ENCODE results near the gene PARVA. TPM values are rescaled to one million over a fixed set of nuclear protein-coding genes. Genes with fewer than 3 reads are reported as not detected.

The PARVA gene
- total RNA-seq, 2 donors from 2014 or later: 32.0 to 33.7 TPM

GRCh38 chr11:12408156-12408770 lies 30.9 kb downstream of the PARVA start:
- H3K36me3 ChIP-seq (replicated peaks in 1 of 2; ENCODE audit: insufficient read depth in 1 of 2, low read depth in 2 of 2): no peaks in the 10 kb centered on the region
- H3K4me1 ChIP-seq: peaks cover 41% of the 10 kb centered on the region
- TF ChIP-seq, protein P1, sequence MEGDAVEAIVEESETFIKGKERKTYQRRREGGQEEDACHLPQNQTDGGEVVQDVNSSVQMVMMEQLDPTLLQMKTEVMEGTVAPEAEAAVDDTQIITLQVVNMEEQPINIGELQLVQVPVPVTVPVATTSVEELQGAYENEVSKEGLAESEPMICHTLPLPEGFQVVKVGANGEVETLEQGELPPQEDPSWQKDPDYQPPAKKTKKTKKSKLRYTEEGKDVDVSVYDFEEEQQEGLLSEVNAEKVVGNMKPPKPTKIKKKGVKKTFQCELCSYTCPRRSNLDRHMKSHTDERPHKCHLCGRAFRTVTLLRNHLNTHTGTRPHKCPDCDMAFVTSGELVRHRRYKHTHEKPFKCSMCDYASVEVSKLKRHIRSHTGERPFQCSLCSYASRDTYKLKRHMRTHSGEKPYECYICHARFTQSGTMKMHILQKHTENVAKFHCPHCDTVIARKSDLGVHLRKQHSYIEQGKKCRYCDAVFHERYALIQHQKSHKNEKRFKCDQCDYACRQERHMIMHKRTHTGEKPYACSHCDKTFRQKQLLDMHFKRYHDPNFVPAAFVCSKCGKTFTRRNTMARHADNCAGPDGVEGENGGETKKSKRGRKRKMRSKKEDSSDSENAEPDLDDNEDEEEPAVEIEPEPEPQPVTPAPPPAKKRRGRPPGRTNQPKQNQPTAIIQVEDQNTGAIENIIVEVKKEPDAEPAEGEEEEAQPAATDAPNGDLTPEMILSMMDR (IDR thresholded peaks at IDR 0.05): no peak
- no peak for TF ChIP-seq POLR2A (IDR thresholded peaks at IDR 0.05)
- no peak for DNase-seq
- H3K27ac ChIP-seq: no peak overlapping the region
- H3K4me3 ChIP-seq: no peak overlapping the region
- no peaks in the 10 kb centered on the region for H3K27me3 ChIP-seq
- 80 to 92% methylated on average over 4 of the region's 4 CpGs for WGBS, 2 donors
- H3K9me3 ChIP-seq: no peaks in the 10 kb centered on the region
- intact Hi-C loops (cut with DNase I): no loop called here
- no peak for ATAC-seq

DNA sequence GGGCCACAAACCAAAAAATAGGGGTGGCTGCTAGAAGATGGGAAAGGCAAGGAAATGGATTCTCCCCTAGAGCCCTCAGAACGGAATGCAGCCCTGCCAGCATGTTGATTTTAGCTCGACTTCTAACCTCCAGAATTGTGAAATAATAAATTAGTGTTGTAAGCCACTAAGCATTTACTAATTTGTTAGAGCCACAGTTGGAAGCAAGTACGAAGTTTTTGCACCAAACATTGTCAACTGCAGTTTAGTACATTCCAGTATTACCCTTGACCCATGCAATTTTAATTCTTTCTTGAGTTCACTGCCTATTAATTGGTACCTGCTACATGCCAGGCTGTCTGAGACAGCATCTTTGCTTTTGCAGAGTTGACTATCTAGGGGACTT lies 32.2 kb downstream of the PARVA start:
- no peaks in the 10 kb centered on the region for H3K27me3 ChIP-seq
- H3K4me3 ChIP-seq: no peak overlapping the region
- H3K27ac ChIP-seq: peak overlapping the region in 1 of 4 donors; percentile 10
- H3K9me3 ChIP-seq: no peaks in the 10 kb centered on the region
- TF ChIP-seq, protein P1 (IDR thresholded peaks at IDR 0.05): no peak
- no peak for TF ChIP-seq POLR2A (IDR thresholded peaks at IDR 0.05)
- no peak for DNase-seq
- WGBS, 2 donors: 39 to 55% methylated on average over 3 of the region's 3 CpGs
- H3K36me3 ChIP-seq (replicated peaks in 1 of 2; ENCODE audit: insufficient read depth in 1 of 2, low read depth in 2 of 2): no peaks in the 10 kb centered on the region
- intact Hi-C loops (cut with DNase I): no loop called here
- H3K4me1 ChIP-seq: peaks cover 37% of the 10 kb centered on the region
- ATAC-seq: no peak

- no peak overlapping the region for H3K4me3 ChIP-seq
These were observed 32.8 kb downstream of the PARVA start for GRCh38 chr11:12410006-12410728.

GRCh38 chr11:12411393-12411792 lies 34.0 kb downstream of the PARVA start:
- DNase-seq: no peak
- peaks cover 37% of the 10 kb centered on the region for H3K4me1 ChIP-seq
- no peak overlapping the region for H3K27ac ChIP-seq
- no peaks in the 10 kb centered on the region for H3K36me3 ChIP-seq (replicated peaks in 1 of 2; ENCODE audit: insufficient read depth in 1 of 2, low read depth in 2 of 2)
- no peak overlapping the region for H3K4me3 ChIP-seq
- H3K9me3 ChIP-seq: no peaks in the 10 kb centered on the region
- TF ChIP-seq, protein P1 (IDR thresholded peaks at IDR 0.05): no peak
- TF ChIP-seq POLR2A (IDR thresholded peaks at IDR 0.05): no peak
- intact Hi-C loops (cut with DNase I): no loop called here
- H3K27me3 ChIP-seq: no peaks in the 10 kb centered on the region
- ATAC-seq: no peak
- WGBS, 2 donors: 84 to 94% methylated on average over 3 of the region's 3 CpGs

More at GRCh38 chr11:12410006-12410728, 32.8 kb downstream of the PARVA start:
- no peak for TF ChIP-seq POLR2A (IDR thresholded peaks at IDR 0.05)
- TF ChIP-seq, protein P1 (IDR thresholded peaks at IDR 0.05): peak in 1 of 7 experiments; percentile 15
- no peaks in the 10 kb centered on the region for H3K27me3 ChIP-seq
- DNase-seq (no peak), ATAC-seq (no peak)
- intact Hi-C loops (cut with DNase I): no loop called here
- H3K9me3 ChIP-seq: no peaks in the 10 kb centered on the region
- peak overlapping the region in 1 of 4 donors; percentile 10 for H3K27ac ChIP-seq
- 61 to 67% methylated on average over 9 of the region's 10 CpGs for WGBS, 2 donors
- peaks cover 37% of the 10 kb centered on the region for H3K4me1 ChIP-seq
- H3K36me3 ChIP-seq (replicated peaks in 1 of 2; ENCODE audit: insufficient read depth in 1 of 2, low read depth in 2 of 2): no peaks in the 10 kb centered on the region

Data from body of pancreas (tissue), 4 donors.